Smooth muscle cell (in vitro differentiated cells): ENCODE measurements around the gene DEXI. TPM values are rescaled to one million over a fixed set of nuclear protein-coding genes. Genes with fewer than 3 reads are reported as not detected.

Source experiments
- DNase-seq: peaks from one replicate; lab custom pipeline; 2025; ENCODE audit not compliant: unreplicated experiment; lab: John Stamatoyannopoulos, UW
- H2AFZ ChIP-seq: fragments of 200-600 bp; sonication (generic); 2 replicates; pipeline ENCODE4 v1.6.0; 2016; ENCODE audit warnings: antibody characterized with exemption, low read depth, mild to moderate bottlenecking
- H3F3A ChIP-seq: fragments of 200-600 bp; sonication (generic); 2 replicates; pipeline ENCODE4 v1.6.0; 2017; ENCODE audit warnings: antibody characterized with exemption, low read depth
- H3K27ac ChIP-seq: fragments of 200-600 bp; sonication (generic); 2 replicates; pipeline ENCODE4 v1.5.1; 2016; ENCODE audit warnings: low read depth, mild to moderate bottlenecking
- H3K27me3 ChIP-seq: fragments of 200-600 bp; sonication (generic); 2 replicates; pipeline ENCODE4 v1.6.1; 2016; ENCODE audit warnings: low read depth, mild to moderate bottlenecking
- H3K36me3 ChIP-seq: fragments of 200-600 bp; sonication (generic); 2 replicates; pipeline ENCODE4 v1.5.1; 2016; ENCODE audit warnings: low read depth
- H3K4me1 ChIP-seq: fragments of 200-600 bp; sonication (generic); 2 replicates; pipeline ENCODE4 v1.5.1; 2016; ENCODE audit warnings: low read depth
- H3K4me2 ChIP-seq: fragments of 200-600 bp; sonication (generic); 2 replicates; pipeline ENCODE4 v1.6.0; 2016; ENCODE audit warnings: mild to moderate bottlenecking
- H3K4me3 ChIP-seq: fragments of 200-600 bp; sonication (generic); 2 replicates; pipeline ENCODE4 v1.5.1; 2016; ENCODE audit warnings: mild to moderate bottlenecking
- H3K79me2 ChIP-seq: fragments of 200-600 bp; sonication (generic); 2 replicates; pipeline ENCODE4 v1.6.0; 2016; ENCODE audit warnings: low read depth, mild to moderate bottlenecking
- H3K9ac ChIP-seq: fragments of 200-600 bp; sonication (generic); 2 replicates; pipeline ENCODE4 v1.6.0; 2016; ENCODE audit warnings: low read depth
- H3K9me3 ChIP-seq: fragments of 200-600 bp; sonication (generic); replicated peaks from 2 replicates; pipeline ENCODE4 v1.5.1; 2016; ENCODE audit warnings: low read depth
- H4K20me1 ChIP-seq: fragments of 200-600 bp; sonication (generic); 2 replicates; pipeline ENCODE4 v1.6.0; 2016; ENCODE audit warnings: low read depth
- CTCF ChIP-seq: fragments of 200-600 bp; sonication (generic); IDR thresholded peaks from 2 replicates; pipeline ENCODE4 v1.5.1; 2017; ENCODE audit warnings: borderline replicate concordance, mild to moderate bottlenecking, antibody characterized with exemption; ENCODE audit not compliant: insufficient read depth, poor library complexity, severe bottlenecking
- WGBS: methylation state at CpG from one replicate; pipeline ENCODE4 v1.1.7; 2016; ENCODE audit warnings: low lambda C conversion rate; 5-methylcytosine and 5-hydroxymethylcytosine counted together
- polyA plus RNA-seq: library from polyadenylated mRNA; unstranded; fragments of >200 nt; fragmentation: Nextera tagmentation; extraction: Ambion mirVana; gene quantifications from 2 replicates; pipeline ENCODE4 v1.2.1, GENCODE V29; 2016
- total RNA-seq: library from RNA; depleted of rRNA; stranded (reverse); fragments of >200 nt; gene quantifications from 2 replicates; pipeline ENCODE4 v1.2.3, GENCODE V29; 2014

The DEXI gene
- total and polyA plus RNA-seq, 2 experiments from 2014 or later, result 58.5 to 71.8 TPM

DNA sequence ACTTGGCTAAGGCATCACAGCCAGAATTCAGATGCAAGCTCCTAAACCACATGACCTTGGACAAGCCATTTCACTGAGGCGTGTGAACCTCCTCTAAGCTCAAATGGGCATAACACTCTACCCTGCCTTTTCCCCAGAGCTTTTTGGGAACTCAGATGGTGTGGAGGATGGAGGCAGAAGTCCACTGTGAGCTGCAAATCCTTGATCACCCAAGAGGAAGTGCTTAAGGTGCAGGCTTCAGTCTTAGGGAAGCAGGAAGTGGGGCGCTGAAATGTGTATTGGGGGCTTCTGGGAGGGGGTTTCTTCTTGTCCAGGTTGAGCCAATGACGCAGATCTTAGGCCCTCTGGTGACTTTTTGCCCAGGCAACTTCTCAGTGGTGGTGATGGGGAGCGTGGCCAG lies 52.4 kb downstream of the DEXI start:
- WGBS, result 91% methylated on average over 4 of the region's 4 CpGs
- Histone ChIP-seq H3K9ac (no peak overlapping the region), H4K20me1 (no peaks in the 10 kb centered on the region), H3K79me2 (no peaks in the 10 kb centered on the region), H2AFZ (no peak overlapping the region), H3K4me1 (no peaks in the 10 kb centered on the region), H3K4me3 (no peak overlapping the region), H3F3A (no peaks in the 10 kb centered on the region), H3K4me2 (no peak overlapping the region), H3K9me3 (no peaks in the 10 kb centered on the region), H3K36me3 (no peaks in the 10 kb centered on the region), H3K27ac (no peak overlapping the region), H3K27me3 (peaks cover 17% of the 10 kb centered on the region)
- no peak for DNase-seq
- no peak for TF ChIP-seq CTCF

DNA sequence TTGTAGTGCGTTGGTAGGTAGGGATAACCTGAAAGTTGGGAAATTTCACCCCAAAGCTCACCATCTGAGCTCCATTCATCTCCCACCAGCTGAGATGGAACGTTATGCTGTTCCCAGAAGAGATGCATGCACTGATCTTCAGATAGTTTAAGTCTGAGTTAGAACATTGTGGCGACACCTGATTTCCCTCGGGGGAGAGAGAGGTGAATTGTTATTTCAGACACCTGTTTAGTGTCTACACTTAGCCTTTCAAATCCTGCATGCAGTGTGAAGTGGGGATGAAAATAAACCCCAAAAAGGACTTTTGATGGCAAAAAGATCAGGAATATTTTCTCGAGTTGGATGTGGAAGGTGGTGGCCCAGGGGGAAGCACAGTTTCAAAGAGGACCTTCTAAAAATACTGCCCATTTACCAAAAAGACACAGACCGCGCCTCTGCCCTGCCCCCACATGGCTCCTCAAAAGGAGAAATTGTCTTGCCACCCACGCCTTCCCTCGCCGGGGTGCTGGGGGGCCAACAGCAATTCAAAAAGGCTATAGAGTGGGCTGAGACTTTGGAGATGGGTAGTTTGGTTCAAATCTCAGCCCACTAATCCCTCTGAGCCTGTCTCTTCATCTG lies 53.8 kb downstream of the DEXI start:
- Histone ChIP-seq H4K20me1 (no peaks in the 10 kb centered on the region), H3K9ac (no peak overlapping the region), H3K79me2 (no peaks in the 10 kb centered on the region), H3K36me3 (no peaks in the 10 kb centered on the region), H3K27ac (no peak overlapping the region), H3K27me3 (peaks cover 17% of the 10 kb centered on the region), H3K4me1 (no peaks in the 10 kb centered on the region), H3F3A (no peaks in the 10 kb centered on the region), H3K4me2 (no peak overlapping the region), H3K4me3 (no peak overlapping the region), H3K9me3 (no peaks in the 10 kb centered on the region), H2AFZ (no peak overlapping the region)
- no peak for TF ChIP-seq CTCF
- 81% methylated on average over 10 of the region's 10 CpGs for WGBS
- DNase-seq, result no peak

- no peaks in the 10 kb centered on the region for H3K9me3 ChIP-seq
- H3K27ac ChIP-seq, result no peak overlapping the region
- no peaks in the 10 kb centered on the region for H3F3A ChIP-seq
- no peak for DNase-seq
- H3K9ac ChIP-seq, result no peak overlapping the region
- TF ChIP-seq CTCF, result no peak
- H3K4me1 ChIP-seq, result no peaks in the 10 kb centered on the region
- no peaks in the 10 kb centered on the region for H3K36me3 ChIP-seq
- peaks cover 30% of the 10 kb centered on the region for H3K27me3 ChIP-seq
- no peaks in the 10 kb centered on the region for H4K20me1 ChIP-seq
- H2AFZ ChIP-seq, result no peak overlapping the region
- H3K4me2 ChIP-seq, result no peak overlapping the region
- H3K4me3 ChIP-seq, result no peak overlapping the region
- WGBS, result 76% methylated on average over 6 of the region's 6 CpGs
- no peaks in the 10 kb centered on the region for H3K79me2 ChIP-seq
These were observed 57.0 kb downstream of the DEXI start for GRCh38 chr16:10885246-10885645.

GRCh38 chr16:10883004-10883403 lies 59.3 kb downstream of the DEXI start:
- Histone ChIP-seq H3K36me3 (no peaks in the 10 kb centered on the region), H3K9me3 (no peaks in the 10 kb centered on the region), H2AFZ (no peak overlapping the region), H3K4me3 (no peak overlapping the region), H3K9ac (no peak overlapping the region), H3K27ac (no peak overlapping the region), H3K79me2 (no peaks in the 10 kb centered on the region), H4K20me1 (no peaks in the 10 kb centered on the region), H3F3A (no peaks in the 10 kb centered on the region), H3K4me2 (no peak overlapping the region), H3K4me1 (no peaks in the 10 kb centered on the region), H3K27me3 (peaks cover 45% of the 10 kb centered on the region)
- no peak for DNase-seq
- 82% methylated on average over 7 of the region's 7 CpGs for WGBS
- no peak for TF ChIP-seq CTCF
